Measurements from ENCODE around the gene SLC27A1.

SLC27A1 gene

DNA sequence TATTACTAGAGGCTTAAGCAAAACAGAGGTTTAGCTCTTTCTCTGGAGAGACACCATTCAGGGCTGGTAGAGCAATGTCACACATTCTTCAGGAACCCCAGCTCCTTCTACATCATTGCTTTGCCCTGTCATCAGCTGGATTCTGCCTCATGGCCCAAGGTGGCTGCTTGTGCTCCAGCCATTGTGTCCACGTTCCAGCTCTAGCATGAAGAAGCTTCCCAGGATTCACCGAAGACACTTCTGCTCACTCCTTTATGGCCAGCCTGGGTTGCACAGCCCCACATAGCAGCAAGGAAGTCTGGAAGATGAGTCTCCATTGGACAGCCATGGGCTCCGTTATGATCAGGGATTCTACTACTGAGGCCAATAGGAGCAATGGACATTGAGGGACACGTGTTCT lies 54.3 kb downstream of the SLC27A1 start:
- no peak overlapping the region for H3K9ac ChIP-seq (ENCODE audit: low read depth, low read length)
- H3K4me3 ChIP-seq (ENCODE audit: low read depth, low read length) = no peak overlapping the region
- no peaks in the 10 kb centered on the region for H3K27me3 ChIP-seq (ENCODE audit: control insufficient read depth, insufficient read depth, low read length)
- no peaks in the 10 kb centered on the region for H3K9me3 ChIP-seq (ENCODE audit: control insufficient read depth, insufficient read depth, low read length)
- peaks cover 3% of the 10 kb centered on the region for H3K36me3 ChIP-seq (ENCODE audit: control insufficient read depth, insufficient read depth, low read length)
- no peaks in the 10 kb centered on the region for H3K4me1 ChIP-seq (ENCODE audit: control insufficient read depth, insufficient read depth, low read length)

DNA sequence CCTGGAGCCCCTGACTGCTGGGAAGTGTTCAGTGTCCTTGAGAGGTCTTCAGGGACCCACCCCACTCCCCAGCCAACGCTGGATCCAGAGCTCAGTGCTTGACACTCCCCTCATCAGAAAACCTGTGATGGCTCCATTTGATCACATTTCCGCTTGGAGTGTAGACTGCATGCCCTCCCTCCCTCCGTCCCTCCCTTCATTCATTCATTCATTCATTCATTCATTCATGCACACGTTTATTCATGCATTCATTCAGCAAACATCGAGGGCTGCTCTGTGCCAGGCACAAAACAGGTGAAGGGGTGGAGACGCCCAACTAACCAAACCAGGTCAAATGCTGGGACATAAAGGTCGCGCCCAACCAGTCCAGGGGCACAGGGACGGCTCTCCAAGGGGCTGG lies 54.8 kb downstream of the SLC27A1 start:
- H3K9ac ChIP-seq (ENCODE audit: low read depth, low read length) = no peak overlapping the region
- H3K36me3 ChIP-seq (ENCODE audit: control insufficient read depth, insufficient read depth, low read length) = peaks cover 3% of the 10 kb centered on the region
- no peaks in the 10 kb centered on the region for H3K9me3 ChIP-seq (ENCODE audit: control insufficient read depth, insufficient read depth, low read length)
- H3K4me3 ChIP-seq (ENCODE audit: low read depth, low read length) = no peak overlapping the region
- no peaks in the 10 kb centered on the region for H3K4me1 ChIP-seq (ENCODE audit: control insufficient read depth, insufficient read depth, low read length)
- no peaks in the 10 kb centered on the region for H3K27me3 ChIP-seq (ENCODE audit: control insufficient read depth, insufficient read depth, low read length)

DNA sequence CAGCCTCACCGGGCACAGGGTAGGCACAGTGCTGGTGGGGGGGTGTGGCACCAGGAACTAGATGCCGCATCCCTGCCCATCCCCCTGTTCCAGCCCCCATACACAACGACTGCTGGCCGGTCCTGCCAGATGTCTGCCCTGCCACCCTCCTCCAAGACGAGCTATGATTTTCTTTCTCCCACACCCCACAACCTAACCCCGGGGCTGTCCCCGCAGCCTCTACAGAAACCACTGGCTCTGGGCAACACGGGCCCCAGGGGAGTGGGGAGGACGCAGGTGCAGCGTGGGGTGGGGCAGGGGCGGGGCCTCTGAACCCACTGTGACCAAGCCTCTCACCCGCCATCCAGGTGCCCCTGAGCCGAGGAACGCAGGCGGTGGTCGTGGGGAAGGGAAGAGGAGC lies 56.6 kb downstream of the SLC27A1 start:
- Histone ChIP-seq H3K36me3 (ENCODE audit: control insufficient read depth, insufficient read depth, low read length) (no peaks in the 10 kb centered on the region), H3K4me1 (ENCODE audit: control insufficient read depth, insufficient read depth, low read length) (no peaks in the 10 kb centered on the region), H3K9me3 (ENCODE audit: control insufficient read depth, insufficient read depth, low read length) (no peaks in the 10 kb centered on the region), H3K9ac (ENCODE audit: low read depth, low read length) (no peak overlapping the region), H3K27me3 (ENCODE audit: control insufficient read depth, insufficient read depth, low read length) (no peaks in the 10 kb centered on the region), H3K4me3 (ENCODE audit: low read depth, low read length) (no peak overlapping the region)

DNA sequence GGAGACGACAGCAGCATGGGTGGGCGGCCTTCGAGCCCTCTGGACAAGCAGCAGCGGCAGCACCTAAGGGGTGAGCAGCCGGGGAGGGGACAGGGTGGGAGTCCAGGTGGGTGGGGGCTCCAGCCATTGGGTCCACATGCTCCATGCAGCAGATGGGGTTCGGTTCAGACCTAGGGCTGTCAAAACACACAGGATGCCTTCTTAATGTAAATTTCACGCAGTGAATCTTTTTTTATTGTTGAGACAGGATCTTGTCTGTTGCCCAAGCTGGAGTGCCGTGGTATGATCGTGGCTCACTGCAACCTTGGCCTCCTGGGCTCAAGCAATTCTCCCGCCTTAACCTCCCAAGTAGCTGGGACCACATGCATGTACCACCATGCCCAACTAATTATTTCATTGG lies 57.0 kb downstream of the SLC27A1 start:
- Histone ChIP-seq H3K4me1 (ENCODE audit: control insufficient read depth, insufficient read depth, low read length) (no peaks in the 10 kb centered on the region), H3K9ac (ENCODE audit: low read depth, low read length) (no peak overlapping the region)

DNA sequence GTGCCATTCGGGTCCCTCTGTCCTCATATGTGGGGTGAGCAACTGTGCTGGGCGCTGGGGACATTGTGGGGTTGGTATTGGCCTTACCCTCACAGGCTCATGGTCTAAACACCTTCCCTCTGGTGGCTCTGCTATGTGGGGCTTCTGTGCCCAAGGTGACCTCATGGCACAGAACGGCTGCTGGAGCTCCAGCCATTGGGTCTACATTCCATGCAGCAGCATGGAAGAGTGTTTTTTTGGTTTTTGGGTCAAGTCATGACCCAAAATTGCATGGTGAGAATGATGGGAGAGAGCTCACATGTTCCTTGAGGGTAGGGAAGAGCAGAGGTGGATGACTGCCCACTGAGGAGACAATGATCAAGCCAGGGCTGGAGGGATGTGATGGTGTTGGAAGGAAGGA lies 58.3 kb downstream of the SLC27A1 start:
- Histone ChIP-seq H3K4me1 (ENCODE audit: control insufficient read depth, insufficient read depth, low read length) (no peaks in the 10 kb centered on the region), H3K27me3 (ENCODE audit: control insufficient read depth, insufficient read depth, low read length) (no peaks in the 10 kb centered on the region), H3K9ac (ENCODE audit: low read depth, low read length) (no peak overlapping the region)

More for the DNA sequence above, 57.0 kb downstream of the SLC27A1 start:
- Histone ChIP-seq H3K27me3 (ENCODE audit: control insufficient read depth, insufficient read depth, low read length) (no peaks in the 10 kb centered on the region), H3K4me3 (ENCODE audit: low read depth, low read length) (no peak overlapping the region), H3K36me3 (ENCODE audit: control insufficient read depth, insufficient read depth, low read length) (no peaks in the 10 kb centered on the region), H3K9me3 (ENCODE audit: control insufficient read depth, insufficient read depth, low read length) (no peaks in the 10 kb centered on the region)

DNA sequence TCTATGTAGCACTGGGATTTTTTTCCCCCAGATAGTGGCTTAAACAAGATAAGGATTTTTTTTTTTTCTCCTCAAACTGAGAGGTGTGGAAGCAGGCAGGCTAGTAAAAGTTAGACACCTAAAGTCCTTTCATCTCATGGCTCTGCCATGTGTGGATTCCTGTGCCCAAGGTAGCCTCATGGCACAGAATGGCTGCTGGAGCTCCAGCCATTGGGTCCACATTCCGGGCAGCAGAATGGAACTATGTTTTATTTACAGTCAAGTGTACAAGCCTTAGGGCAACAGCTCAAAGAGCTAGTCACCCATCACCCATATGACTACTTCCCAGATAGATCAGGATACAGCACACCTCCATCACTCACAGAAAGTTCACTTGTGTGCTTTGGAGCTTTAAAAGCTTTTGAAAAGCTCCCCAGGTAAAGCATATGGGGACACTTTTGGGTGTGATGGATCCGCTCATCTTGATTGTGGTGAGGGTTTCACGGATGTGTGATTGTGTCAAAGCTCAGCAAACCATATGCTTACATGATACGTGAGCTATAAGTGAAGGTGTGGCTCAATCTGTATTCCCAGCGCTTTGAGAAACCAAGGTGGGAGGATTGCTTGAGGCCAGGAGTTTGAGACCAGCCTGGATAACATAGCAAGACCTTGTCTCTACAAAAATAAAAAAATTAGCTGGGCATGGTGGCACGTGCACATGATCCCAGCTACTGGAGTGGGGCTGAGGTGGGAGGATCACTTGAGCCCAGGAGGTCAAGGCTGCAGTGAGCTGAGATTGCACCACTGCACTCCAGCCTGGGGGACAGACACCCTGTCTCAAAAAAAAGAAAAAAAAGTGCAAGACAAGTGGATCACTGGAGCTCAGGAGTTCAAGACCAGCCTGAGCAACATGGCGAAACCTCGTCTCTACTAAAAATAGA lies 59.2 kb downstream of the SLC27A1 start:
- no peak overlapping the region for H3K9ac ChIP-seq (ENCODE audit: low read depth, low read length)
- H3K9me3 ChIP-seq (ENCODE audit: control insufficient read depth, insufficient read depth, low read length) = no peaks in the 10 kb centered on the region
- H3K27me3 ChIP-seq (ENCODE audit: control insufficient read depth, insufficient read depth, low read length) = no peaks in the 10 kb centered on the region
- no peaks in the 10 kb centered on the region for H3K36me3 ChIP-seq (ENCODE audit: control insufficient read depth, insufficient read depth, low read length)
- no peak overlapping the region for H3K4me3 ChIP-seq (ENCODE audit: low read depth, low read length)
- no peaks in the 10 kb centered on the region for H3K4me1 ChIP-seq (ENCODE audit: control insufficient read depth, insufficient read depth, low read length)

More for the DNA sequence above, 58.3 kb downstream of the SLC27A1 start:
- Histone ChIP-seq H3K9me3 (ENCODE audit: control insufficient read depth, insufficient read depth, low read length) (no peaks in the 10 kb centered on the region), H3K4me3 (ENCODE audit: low read depth, low read length) (no peak overlapping the region), H3K36me3 (ENCODE audit: control insufficient read depth, insufficient read depth, low read length) (no peaks in the 10 kb centered on the region)

DNA sequence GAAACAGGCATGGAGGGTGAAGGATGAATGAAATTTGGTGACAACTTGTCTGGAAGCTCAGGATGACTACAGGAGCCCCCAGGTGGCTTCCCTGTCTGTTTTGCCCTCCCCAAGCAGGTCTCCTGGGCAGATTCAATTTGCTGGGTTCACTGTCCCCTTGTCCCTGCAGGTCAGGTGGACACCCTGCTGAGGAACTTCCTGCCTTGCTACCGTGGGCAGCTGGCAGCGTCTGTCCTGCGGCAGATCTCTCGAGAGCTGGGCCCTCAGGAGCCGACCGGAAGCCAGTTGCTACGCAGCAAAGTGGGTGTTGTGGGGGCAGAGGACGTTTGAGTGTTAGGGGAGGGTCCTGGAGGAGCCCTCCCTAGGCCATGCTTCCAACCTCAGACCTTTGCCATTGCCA lies 60.3 kb downstream of the SLC27A1 start:
- no peak overlapping the region for H3K4me3 ChIP-seq (ENCODE audit: low read depth, low read length)
- H3K9me3 ChIP-seq (ENCODE audit: control insufficient read depth, insufficient read depth, low read length) = no peaks in the 10 kb centered on the region
- no peak overlapping the region for H3K9ac ChIP-seq (ENCODE audit: low read depth, low read length)
- H3K27me3 ChIP-seq (ENCODE audit: control insufficient read depth, insufficient read depth, low read length) = no peaks in the 10 kb centered on the region
- H3K4me1 ChIP-seq (ENCODE audit: control insufficient read depth, insufficient read depth, low read length) = no peaks in the 10 kb centered on the region
- H3K36me3 ChIP-seq (ENCODE audit: control insufficient read depth, insufficient read depth, low read length) = no peaks in the 10 kb centered on the region

DNA sequence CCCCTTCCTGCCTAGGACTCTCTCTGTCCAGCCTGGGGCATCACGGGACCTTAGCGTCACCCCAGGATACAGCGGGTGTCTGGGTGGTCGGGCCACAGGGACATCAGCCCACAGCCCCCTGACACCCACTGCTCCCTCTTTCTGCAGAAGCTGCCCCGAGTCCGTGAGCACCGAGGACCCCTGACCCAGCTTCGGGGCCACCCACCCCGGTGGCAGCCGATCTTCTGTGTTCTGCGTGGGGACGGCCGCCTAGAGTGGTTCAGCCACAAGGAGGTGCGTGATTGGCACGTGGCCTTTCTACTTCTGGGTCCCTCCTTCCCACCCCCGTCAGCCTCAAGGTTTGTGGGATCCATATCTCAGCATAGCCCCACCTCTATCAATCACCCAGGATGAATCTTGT lies 61.8 kb downstream of the SLC27A1 start:
- H3K9me3 ChIP-seq (ENCODE audit: control insufficient read depth, insufficient read depth, low read length) = no peaks in the 10 kb centered on the region
- no peaks in the 10 kb centered on the region for H3K36me3 ChIP-seq (ENCODE audit: control insufficient read depth, insufficient read depth, low read length)
- H3K4me1 ChIP-seq (ENCODE audit: control insufficient read depth, insufficient read depth, low read length) = no peaks in the 10 kb centered on the region
- no peak overlapping the region for H3K4me3 ChIP-seq (ENCODE audit: low read depth, low read length)
- no peak overlapping the region for H3K9ac ChIP-seq (ENCODE audit: low read depth, low read length)
- H3K27me3 ChIP-seq (ENCODE audit: control insufficient read depth, insufficient read depth, low read length) = no peaks in the 10 kb centered on the region

DNA sequence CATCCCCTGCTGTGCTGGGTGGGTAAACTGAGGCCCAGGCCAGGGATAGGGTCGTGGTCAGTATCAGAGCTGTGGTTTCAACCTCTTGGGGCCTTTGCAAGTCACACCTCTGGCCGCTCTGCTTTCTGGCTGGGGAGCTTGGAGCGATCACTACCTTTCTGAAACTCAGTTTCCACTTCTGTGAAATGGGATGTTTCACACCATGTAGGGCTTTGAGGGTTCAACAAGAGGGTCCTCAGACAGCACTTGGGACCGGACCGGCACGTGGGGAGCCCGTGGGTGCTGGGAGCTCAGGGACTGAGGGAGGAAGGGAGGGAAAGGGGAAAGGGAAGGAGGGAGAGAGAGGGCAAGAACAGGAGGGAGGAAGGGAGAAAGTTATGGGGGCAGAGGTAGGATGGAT lies 62.2 kb downstream of the SLC27A1 start:
- Histone ChIP-seq H3K9ac (ENCODE audit: low read depth, low read length) (no peak overlapping the region), H3K36me3 (ENCODE audit: control insufficient read depth, insufficient read depth, low read length) (no peaks in the 10 kb centered on the region)

DNA sequence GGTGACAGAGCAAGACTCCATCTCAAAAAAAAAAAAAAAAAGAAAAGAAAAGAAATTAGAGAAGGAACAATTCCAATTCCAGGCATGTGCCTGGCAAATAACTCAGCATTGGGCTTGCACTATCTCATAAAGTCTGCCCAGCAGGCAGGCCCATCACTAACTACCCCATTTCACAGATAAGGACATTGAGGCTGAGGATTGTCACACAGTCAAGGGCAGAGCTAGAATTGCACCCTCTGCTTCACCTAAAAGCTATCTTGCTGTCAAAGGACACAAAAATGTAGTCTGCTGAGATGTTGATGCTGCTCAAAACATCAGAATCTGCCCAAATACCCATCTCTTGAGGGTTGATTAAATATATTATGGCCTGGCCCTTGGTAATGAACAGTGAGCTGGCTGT lies 64.4 kb downstream of the SLC27A1 start:
- Histone ChIP-seq H3K27me3 (ENCODE audit: control insufficient read depth, insufficient read depth, low read length) (peaks cover 8% of the 10 kb centered on the region), H3K4me1 (ENCODE audit: control insufficient read depth, insufficient read depth, low read length) (no peaks in the 10 kb centered on the region), H3K9ac (ENCODE audit: low read depth, low read length) (no peak overlapping the region), H3K36me3 (ENCODE audit: control insufficient read depth, insufficient read depth, low read length) (no peaks in the 10 kb centered on the region), H3K9me3 (ENCODE audit: control insufficient read depth, insufficient read depth, low read length) (no peaks in the 10 kb centered on the region), H3K4me3 (ENCODE audit: low read depth, low read length) (no peak overlapping the region)

More for the DNA sequence above, 62.2 kb downstream of the SLC27A1 start:
- Histone ChIP-seq H3K27me3 (ENCODE audit: control insufficient read depth, insufficient read depth, low read length) (no peaks in the 10 kb centered on the region), H3K4me3 (ENCODE audit: low read depth, low read length) (no peak overlapping the region), H3K9me3 (ENCODE audit: control insufficient read depth, insufficient read depth, low read length) (no peaks in the 10 kb centered on the region), H3K4me1 (ENCODE audit: control insufficient read depth, insufficient read depth, low read length) (no peaks in the 10 kb centered on the region)

DNA sequence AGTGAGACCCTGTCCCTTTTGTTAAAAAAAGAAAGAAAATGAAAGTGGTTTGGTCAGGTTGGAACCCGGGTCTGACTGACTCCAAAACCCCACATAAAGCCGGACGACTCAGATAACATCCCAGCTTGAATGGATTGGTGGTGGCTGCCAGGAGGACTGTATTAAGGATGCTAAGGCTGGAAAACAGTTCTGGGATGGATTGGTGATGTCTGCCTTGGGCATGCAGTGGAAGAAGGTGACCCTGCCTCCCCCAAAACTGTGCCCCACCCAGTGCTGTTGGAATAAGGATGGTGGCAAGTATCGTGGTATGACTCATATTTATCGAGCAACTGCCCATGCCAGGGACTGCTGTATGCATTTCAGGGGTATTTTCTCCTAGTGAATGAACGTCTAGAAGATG lies 66.6 kb downstream of the SLC27A1 start:
- no peaks in the 10 kb centered on the region for H3K4me1 ChIP-seq (ENCODE audit: control insufficient read depth, insufficient read depth, low read length)
- H3K9me3 ChIP-seq (ENCODE audit: control insufficient read depth, insufficient read depth, low read length) = no peaks in the 10 kb centered on the region
- no peaks in the 10 kb centered on the region for H3K36me3 ChIP-seq (ENCODE audit: control insufficient read depth, insufficient read depth, low read length)
- H3K4me3 ChIP-seq (ENCODE audit: low read depth, low read length) = no peak overlapping the region
- H3K9ac ChIP-seq (ENCODE audit: low read depth, low read length) = no peak overlapping the region
- H3K27me3 ChIP-seq (ENCODE audit: control insufficient read depth, insufficient read depth, low read length) = peaks cover 12% of the 10 kb centered on the region

DNA sequence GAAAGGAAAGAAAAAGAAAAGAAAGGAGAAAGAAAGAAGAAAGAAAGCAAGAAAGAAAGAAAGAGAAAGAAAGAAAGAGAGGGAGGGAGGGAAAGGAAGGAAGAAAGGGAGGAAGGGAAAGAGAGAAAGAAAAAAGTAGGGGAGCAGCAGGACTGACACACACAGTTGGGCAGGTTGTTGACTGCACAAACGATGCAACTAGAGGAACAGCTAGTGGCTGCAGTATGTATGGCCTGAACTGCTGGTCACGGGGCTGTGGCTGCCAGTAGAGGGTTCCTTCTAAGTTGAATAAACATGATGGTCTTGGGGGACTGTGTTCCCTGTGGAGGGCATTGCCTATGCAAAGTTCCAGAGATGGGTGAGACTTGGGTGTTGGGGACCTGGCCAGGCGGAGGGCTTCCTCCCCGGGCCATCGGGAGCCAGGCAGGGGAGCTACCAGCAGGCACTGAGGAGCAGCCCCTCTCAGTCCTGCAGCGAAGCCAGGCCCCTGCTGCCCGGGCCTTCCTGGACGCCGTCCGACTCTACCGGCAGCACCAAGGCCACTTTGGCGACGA lies 68.4 kb downstream of the SLC27A1 start:
- Histone ChIP-seq H3K36me3 (ENCODE audit: control insufficient read depth, insufficient read depth, low read length) (no peaks in the 10 kb centered on the region), H3K9me3 (ENCODE audit: control insufficient read depth, insufficient read depth, low read length) (no peaks in the 10 kb centered on the region), H3K9ac (ENCODE audit: low read depth, low read length) (no peak overlapping the region), H3K4me3 (ENCODE audit: low read depth, low read length) (peak overlapping the region; percentile 52), H3K4me1 (ENCODE audit: control insufficient read depth, insufficient read depth, low read length) (no peaks in the 10 kb centered on the region), H3K27me3 (ENCODE audit: control insufficient read depth, insufficient read depth, low read length) (peaks cover 12% of the 10 kb centered on the region)

All from iPS-15b (cell line).